Measurements from ENCODE around the gene HDAC7. TPM values are rescaled to one million over a fixed set of nuclear protein-coding genes. Genes with fewer than 3 reads are reported as not detected.

HDAC7 gene
- total RNA-seq, 2 experiments from 2014 or later = 257 to 280 TPM

- intact Hi-C loops (cut with micrococcal nuclease) = no loop called here
- ChIA-PET CTCF (interaction anchor here (3.3 to 12.4 kb wide), 3 partner anchors 42 to 56 kb away, joined by 16 to 127 read pairs (median 26); no protein-coding TSS in a partner anchor), POLR2A (no interaction called here)
- H3K9me3 Mint-ChIP-seq = no peaks in the 10 kb centered on the region
- peaks cover 46% of the 10 kb centered on the region for H3K36me3 Mint-ChIP-seq
- H3K4me3 Mint-ChIP-seq = no peak overlapping the region
- H3K27me3 Mint-ChIP-seq = no peaks in the 10 kb centered on the region
- H3K27ac Mint-ChIP-seq = no peak overlapping the region
- H3K4me1 Mint-ChIP-seq (ENCODE audit: low read depth) = peaks cover 37% of the 10 kb centered on the region
- no peak for DNase-seq
These were observed 35.6 kb downstream of the HDAC7 start for GRCh38 chr12:47783821-47784819.

GRCh38 chr12:47783024-47783755 lies 36.5 kb downstream of the HDAC7 start:
- ChIA-PET CTCF (interaction anchor here (1.4 to 18.6 kb wide), 3 partner anchors 35 to 57 kb away, joined by 4 to 837 read pairs (median 127); no protein-coding TSS in a partner anchor), POLR2A (no interaction called here)
- Mint-ChIP-seq H3K27ac (no peak overlapping the region), H3K4me3 (no peak overlapping the region), H3K4me1 (ENCODE audit: low read depth) (peaks cover 33% of the 10 kb centered on the region), H3K9me3 (no peaks in the 10 kb centered on the region), H3K27me3 (no peaks in the 10 kb centered on the region), H3K36me3 (peaks cover 37% of the 10 kb centered on the region)
- intact Hi-C loops (cut with micrococcal nuclease) = no loop called here
- DNase-seq = no peak

DNA sequence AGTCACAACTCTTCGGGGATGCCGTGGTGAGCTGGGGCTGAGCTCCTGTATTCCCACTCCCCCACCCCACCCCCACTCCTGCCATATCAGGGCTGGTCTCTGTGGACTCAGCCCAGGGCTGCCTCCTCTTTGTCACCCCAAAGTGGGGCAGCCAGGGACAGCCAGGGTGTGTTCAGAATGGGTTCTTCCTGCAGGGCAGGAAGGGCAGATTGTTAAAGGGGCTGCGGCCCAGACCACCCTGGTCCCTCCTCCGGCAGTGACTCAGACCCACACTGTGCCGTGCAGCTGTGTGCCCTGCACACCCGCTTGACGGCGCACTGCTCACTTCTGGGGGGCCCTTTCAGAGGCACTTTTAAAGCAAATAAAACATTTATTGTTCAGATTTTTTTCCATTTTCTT lies 37.3 kb downstream of the HDAC7 start:
- H3K27ac Mint-ChIP-seq = peak overlapping the region; percentile 20
- intact Hi-C loops (cut with micrococcal nuclease) = no loop called here
- peaks cover 24% of the 10 kb centered on the region for H3K4me1 Mint-ChIP-seq (ENCODE audit: low read depth)
- no peaks in the 10 kb centered on the region for H3K9me3 Mint-ChIP-seq
- ChIA-PET CTCF (interaction anchor here (0.7 to 18.6 kb wide), 5 partner anchors 15 to 58 kb away, joined by 4 to 837 read pairs (median 8); no protein-coding TSS in a partner anchor), POLR2A (interaction anchor here (0.6 to 1.9 kb wide), 5 partner anchors 16 to 41 kb away, joined by 3 to 9 read pairs (median 4); no protein-coding TSS in a partner anchor)
- no peak overlapping the region for H3K4me3 Mint-ChIP-seq
- no peaks in the 10 kb centered on the region for H3K27me3 Mint-ChIP-seq
- peaks cover 29% of the 10 kb centered on the region for H3K36me3 Mint-ChIP-seq
- no peak for DNase-seq

DNA sequence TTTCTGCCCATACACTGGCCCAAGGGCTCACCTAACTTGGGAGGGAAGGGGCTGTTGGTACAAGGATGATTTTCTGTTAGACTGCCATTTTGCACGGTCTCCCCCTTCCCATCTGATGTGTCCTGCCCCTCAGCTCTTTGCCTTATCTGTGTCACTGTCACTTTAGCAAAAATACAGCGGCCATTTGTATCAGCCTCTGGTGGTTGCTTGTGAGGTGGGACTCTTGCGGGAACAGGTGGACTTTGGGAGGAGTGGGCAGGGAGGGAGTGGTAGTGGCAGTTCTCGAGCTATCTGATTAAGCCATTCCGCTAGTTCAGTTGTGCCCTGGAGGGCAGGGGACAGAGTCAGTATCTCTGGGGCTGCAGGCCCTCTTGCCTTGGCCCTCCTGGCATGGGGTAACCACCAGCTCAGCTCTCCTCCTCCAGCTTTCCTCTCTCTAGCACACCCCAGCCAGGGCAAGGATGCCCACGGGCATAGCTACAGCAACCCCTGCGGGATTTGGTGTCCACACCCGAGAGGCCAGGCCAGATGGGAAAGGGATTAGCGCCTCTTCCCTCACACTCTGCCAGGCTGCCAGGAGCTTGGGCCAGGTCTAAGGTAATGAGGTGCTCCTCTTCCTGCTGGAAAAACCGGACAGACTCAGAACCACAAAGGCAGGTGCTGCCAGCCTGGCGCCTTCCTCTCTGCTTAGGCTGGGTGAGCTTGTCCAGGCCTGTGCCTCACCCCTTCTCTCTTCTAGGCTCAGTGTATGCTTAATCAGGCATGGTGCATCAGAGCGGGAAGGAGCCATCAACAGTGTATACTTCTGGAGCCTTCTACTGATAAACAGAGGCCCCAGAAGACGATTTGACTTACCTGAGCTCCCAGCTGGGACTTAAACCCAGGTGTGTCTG lies 38.0 kb downstream of the HDAC7 start:
- ChIA-PET CTCF (interaction anchor here (0.7 to 18.6 kb wide), 7 partner anchors 10 to 58 kb away, joined by 3 to 837 read pairs (median 8); no protein-coding TSS in a partner anchor), POLR2A (interaction anchor here (0.6 to 1.9 kb wide), 5 partner anchors 15 to 40 kb away, joined by 3 to 9 read pairs (median 4); no protein-coding TSS in a partner anchor)
- peak overlapping the region; percentile 52 for H3K27ac Mint-ChIP-seq
- H3K27me3 Mint-ChIP-seq = no peaks in the 10 kb centered on the region
- intact Hi-C loops (cut with micrococcal nuclease) = no loop called here
- peaks cover 18% of the 10 kb centered on the region for H3K4me1 Mint-ChIP-seq (ENCODE audit: low read depth)
- DNase-seq = no peak
- H3K9me3 Mint-ChIP-seq = no peaks in the 10 kb centered on the region
- no peak overlapping the region for H3K4me3 Mint-ChIP-seq
- H3K36me3 Mint-ChIP-seq = peaks cover 22% of the 10 kb centered on the region

DNA sequence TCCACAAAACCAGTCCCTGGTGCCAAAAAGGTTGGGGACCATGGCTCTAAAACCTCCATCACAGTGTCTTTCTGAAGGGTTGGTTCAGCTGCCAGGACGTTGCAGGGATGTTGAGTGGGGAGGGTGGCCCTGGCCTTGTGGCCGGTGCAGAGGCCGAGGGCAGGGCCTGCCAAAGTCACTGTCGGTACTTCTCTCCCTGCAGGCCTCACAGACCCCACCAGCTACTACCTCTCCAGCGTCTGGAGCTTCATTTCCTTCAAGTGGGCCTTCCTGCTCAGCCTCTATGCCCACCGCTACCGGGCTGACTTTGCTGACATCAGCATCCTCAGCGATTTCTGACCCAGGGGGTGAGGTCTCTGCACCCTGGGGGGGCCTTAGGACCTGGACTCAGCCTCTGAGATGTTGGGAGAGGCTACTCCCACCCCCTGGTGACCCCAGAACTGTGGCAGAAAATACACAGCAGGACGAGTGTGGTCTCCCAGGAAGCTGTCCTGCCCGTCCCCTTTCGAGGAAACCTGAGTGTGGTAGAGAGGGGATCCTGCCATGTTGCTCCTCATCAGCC lies 39.7 kb downstream of the HDAC7 start:
- Mint-ChIP-seq H3K4me3 (no peak overlapping the region), H3K9me3 (no peaks in the 10 kb centered on the region), H3K27me3 (no peaks in the 10 kb centered on the region), H3K4me1 (ENCODE audit: low read depth) (peaks cover 13% of the 10 kb centered on the region), H3K27ac (peak overlapping the region; percentile 33), H3K36me3 (peaks cover 7% of the 10 kb centered on the region)
- POLR2A ChIA-PET = interaction anchor here (1.0 to 1.8 kb wide), 6 partner anchors 20 to 65 kb away, joined by 3 to 8 read pairs (median 4); no protein-coding TSS in a partner anchor
- DNase-seq = no peak
- CTCF ChIA-PET = interaction anchor here (0.7 to 18.6 kb wide), 21 partner anchors 10 to 129 kb away, joined by 3 to 837 read pairs (median 6); no protein-coding TSS in a partner anchor
- intact Hi-C loops (cut with micrococcal nuclease) = loop anchor here (1.0 to 5.0 kb wide), 5 partner anchors 38 to 747 kb away; no protein-coding TSS in a partner anchor

- Mint-ChIP-seq H3K36me3 (peaks cover 3% of the 10 kb centered on the region), H3K4me3 (no peak overlapping the region), H3K27me3 (no peaks in the 10 kb centered on the region), H3K9me3 (no peaks in the 10 kb centered on the region), H3K4me1 (ENCODE audit: low read depth) (peaks cover 17% of the 10 kb centered on the region), H3K27ac (no peak overlapping the region)
- ChIA-PET POLR2A (interaction anchor here (1.0 to 3.0 kb wide), 5 partner anchors 28 to 64 kb away, joined by 3 to 9 read pairs (median 5); no protein-coding TSS in a partner anchor), CTCF (interaction anchor here (0.7 to 18.6 kb wide), 29 partner anchors 8 to 747 kb away, joined by 3 to 837 read pairs (median 5); no protein-coding TSS in a partner anchor)
- peak; percentile 95 for DNase-seq
- intact Hi-C loops (cut with micrococcal nuclease) = loop anchor here (1.0 to 5.0 kb wide), 5 partner anchors 37 to 747 kb away; no protein-coding TSS in a partner anchor
These were observed 40.3 kb downstream of the HDAC7 start for GRCh38 chr12:47779301-47779942.

DNA sequence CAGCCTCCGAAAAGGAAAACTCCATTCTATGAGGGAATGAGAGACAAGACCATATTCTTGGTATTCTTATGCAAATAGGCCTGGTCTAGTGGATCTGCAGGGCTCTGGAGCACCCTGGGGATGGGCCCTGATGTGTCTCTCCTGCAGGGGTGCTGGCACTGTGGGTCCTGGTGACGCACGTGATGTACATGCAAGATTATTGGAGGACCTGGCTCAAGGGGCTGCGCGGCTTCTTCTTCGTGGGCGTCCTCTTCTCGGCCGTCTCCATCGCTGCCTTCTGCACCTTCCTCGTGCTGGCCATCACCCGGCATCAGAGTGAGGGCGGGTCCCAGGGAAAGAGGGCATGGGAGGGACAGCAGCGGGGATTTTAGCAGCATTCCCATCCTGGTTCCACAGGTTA lies 40.8 kb downstream of the HDAC7 start:
- H3K9me3 Mint-ChIP-seq = no peaks in the 10 kb centered on the region
- DNase-seq = no peak
- CTCF ChIA-PET = interaction anchor here (0.9 to 18.6 kb wide), 24 partner anchors 9 to 746 kb away, joined by 3 to 837 read pairs (median 6); partner anchors contain the start of gene VDR
- intact Hi-C loops (cut with micrococcal nuclease) = loop anchor here (1.0 to 5.0 kb wide), 5 partner anchors 37 to 746 kb away; no protein-coding TSS in a partner anchor
- POLR2A ChIA-PET = interaction anchor here (3.0 kb wide), 1 partner anchor 37 kb away, joined by 9 read pairs; no protein-coding TSS in a partner anchor
- H3K4me1 Mint-ChIP-seq (ENCODE audit: low read depth) = peaks cover 23% of the 10 kb centered on the region
- no peak overlapping the region for H3K4me3 Mint-ChIP-seq
- no peaks in the 10 kb centered on the region for H3K27me3 Mint-ChIP-seq
- no peak overlapping the region for H3K27ac Mint-ChIP-seq
- no peaks in the 10 kb centered on the region for H3K36me3 Mint-ChIP-seq

DNA sequence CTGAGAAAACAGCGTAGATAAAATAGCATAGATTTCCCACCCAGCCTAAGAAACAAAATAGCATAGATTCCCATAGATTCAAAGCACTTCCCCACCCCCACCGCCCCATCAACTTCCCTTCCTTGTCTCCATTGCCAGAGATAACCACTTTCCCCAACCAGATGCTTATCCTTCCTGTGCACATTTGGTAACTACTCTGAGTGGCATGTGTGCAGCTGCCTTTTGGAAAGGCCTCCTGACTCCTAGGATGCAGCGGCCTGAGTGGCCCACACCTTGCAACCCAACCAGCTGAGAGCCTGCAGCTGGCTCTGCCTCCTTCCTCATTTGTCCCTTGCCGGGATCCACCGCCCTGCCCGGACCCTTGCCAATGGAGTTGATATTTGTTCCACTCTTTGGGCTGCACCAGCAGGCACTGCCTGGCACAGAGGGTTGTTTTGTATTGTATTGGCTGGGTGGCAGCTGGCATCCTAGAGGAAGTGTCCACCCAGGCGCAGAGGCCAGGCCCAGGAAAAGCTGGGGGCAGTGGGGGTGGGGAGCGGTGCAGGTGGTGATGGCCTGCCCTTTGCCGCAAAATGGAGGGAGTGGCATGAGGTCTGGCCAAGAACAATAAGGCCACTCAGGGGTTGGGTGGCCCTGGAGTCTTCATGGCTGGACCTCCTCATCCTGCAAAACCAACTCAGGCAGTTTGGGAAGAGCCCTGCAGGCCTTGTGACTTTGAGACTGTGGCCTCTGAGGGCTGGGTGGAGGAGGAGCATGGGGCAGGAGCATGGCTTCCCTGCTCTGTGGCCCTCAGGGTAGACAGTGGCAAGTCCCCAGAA lies 41.8 kb downstream of the HDAC7 start:
- CTCF ChIA-PET = interaction anchor here (0.9 to 18.6 kb wide), 27 partner anchors 8 to 745 kb away, joined by 3 to 837 read pairs (median 4); partner anchors contain the start of genes RAPGEF3 and VDR
- POLR2A ChIA-PET = interaction anchor here (1.0 to 3.0 kb wide), 5 partner anchors 11 to 36 kb away, joined by 3 to 9 read pairs (median 3); no protein-coding TSS in a partner anchor
- Mint-ChIP-seq H3K4me3 (no peak overlapping the region), H3K27ac (no peak overlapping the region), H3K9me3 (no peaks in the 10 kb centered on the region), H3K4me1 (ENCODE audit: low read depth) (peaks cover 23% of the 10 kb centered on the region), H3K27me3 (no peaks in the 10 kb centered on the region), H3K36me3 (no peaks in the 10 kb centered on the region)
- DNase-seq = no peak
- intact Hi-C loops (cut with micrococcal nuclease) = loop anchor here (2.0 to 5.0 kb wide), 2 partner anchors 126 to 745 kb away; no protein-coding TSS in a partner anchor

GRCh38 chr12:47777151-47777550 lies 42.6 kb downstream of the HDAC7 start:
- H3K4me1 Mint-ChIP-seq (ENCODE audit: low read depth) = peaks cover 25% of the 10 kb centered on the region
- no peaks in the 10 kb centered on the region for H3K9me3 Mint-ChIP-seq
- H3K4me3 Mint-ChIP-seq = no peak overlapping the region
- no peak overlapping the region for H3K27ac Mint-ChIP-seq
- DNase-seq = no peak
- CTCF ChIA-PET = interaction anchor here (0.9 to 18.6 kb wide), 13 partner anchors 8 to 66 kb away, joined by 3 to 837 read pairs (median 4); partner anchors contain the start of gene RAPGEF3
- intact Hi-C loops (cut with micrococcal nuclease) = loop anchor here (5.0 kb wide), 1 partner anchor 125 kb away; no protein-coding TSS in a partner anchor
- no peaks in the 10 kb centered on the region for H3K36me3 Mint-ChIP-seq
- POLR2A ChIA-PET = interaction anchor here (1.0 to 3.0 kb wide), 7 partner anchors 10 to 128 kb away, joined by 3 to 9 read pairs (median 3); partner anchors contain the start of gene VDR
- H3K27me3 Mint-ChIP-seq = no peaks in the 10 kb centered on the region
